T-helper 1 cell treated with Interleukin-12 subunit alpha and Interleukin-12 subunit beta and Interleukin-4 antibody, amounts not matched to agents 30 μg/mL and 1 μg/mL, for 36 hours (primary cell): ENCODE measurements around the gene ARHGEF2.
A peak's percentile ranks its signal among the peaks of the same experiment; 100 is the strongest.

Source experiments
- H3K27ac Mint-ChIP-seq: one replicate; pipeline ENCODE4 v1.8.0; 2021; ENCODE audit warnings: mild to moderate bottlenecking, mixed read lengths
- H3K27me3 Mint-ChIP-seq: one replicate; pipeline ENCODE4 v1.8.0; 2021; ENCODE audit warnings: low read depth, mixed read lengths
- H3K36me3 Mint-ChIP-seq: one replicate; pipeline ENCODE4 v1.8.0; 2021; ENCODE audit warnings: low read depth, mixed read lengths
- H3K4me1 Mint-ChIP-seq: one replicate; pipeline ENCODE4 v1.8.0; 2021; ENCODE audit warnings: low read depth, mixed read lengths
- H3K4me3 Mint-ChIP-seq: one replicate; pipeline ENCODE4 v1.8.0; 2021; ENCODE audit warnings: mild to moderate bottlenecking, moderate library complexity, mixed read lengths
- H3K9me3 Mint-ChIP-seq: one replicate; pipeline ENCODE4 v1.8.0; 2021; ENCODE audit warnings: mixed read lengths

ARHGEF2 gene

GRCh38 chr1:155950829-155951228 lies 27.5 kb downstream of the ARHGEF2 start:
- H3K27ac Mint-ChIP-seq: no peak overlapping the region
- no peak overlapping the region for H3K4me3 Mint-ChIP-seq
- peaks cover 53% of the 10 kb centered on the region for H3K36me3 Mint-ChIP-seq
- H3K27me3 Mint-ChIP-seq: no peaks in the 10 kb centered on the region
- no peaks in the 10 kb centered on the region for H3K9me3 Mint-ChIP-seq
- peaks cover 18% of the 10 kb centered on the region for H3K4me1 Mint-ChIP-seq

- peaks cover 32% of the 10 kb centered on the region for H3K4me1 Mint-ChIP-seq
- H3K36me3 Mint-ChIP-seq: peaks cover 47% of the 10 kb centered on the region
- H3K9me3 Mint-ChIP-seq: no peaks in the 10 kb centered on the region
Observed at GRCh38 chr1:155947741-155948140, 30.6 kb downstream of the ARHGEF2 start.

GRCh38 chr1:155947292-155947691 lies 31.1 kb downstream of the ARHGEF2 start:
- H3K27me3 Mint-ChIP-seq: no peaks in the 10 kb centered on the region
- peaks cover 45% of the 10 kb centered on the region for H3K36me3 Mint-ChIP-seq
- peak overlapping the region; percentile 14 for H3K4me3 Mint-ChIP-seq
- no peaks in the 10 kb centered on the region for H3K9me3 Mint-ChIP-seq
- H3K4me1 Mint-ChIP-seq: peaks cover 34% of the 10 kb centered on the region
- peak overlapping the region; percentile 87 for H3K27ac Mint-ChIP-seq

More at GRCh38 chr1:155947741-155948140, 30.6 kb downstream of the ARHGEF2 start:
- H3K4me3 Mint-ChIP-seq: no peak overlapping the region
- peak overlapping the region; percentile 69 for H3K27ac Mint-ChIP-seq
- no peaks in the 10 kb centered on the region for H3K27me3 Mint-ChIP-seq

DNA sequence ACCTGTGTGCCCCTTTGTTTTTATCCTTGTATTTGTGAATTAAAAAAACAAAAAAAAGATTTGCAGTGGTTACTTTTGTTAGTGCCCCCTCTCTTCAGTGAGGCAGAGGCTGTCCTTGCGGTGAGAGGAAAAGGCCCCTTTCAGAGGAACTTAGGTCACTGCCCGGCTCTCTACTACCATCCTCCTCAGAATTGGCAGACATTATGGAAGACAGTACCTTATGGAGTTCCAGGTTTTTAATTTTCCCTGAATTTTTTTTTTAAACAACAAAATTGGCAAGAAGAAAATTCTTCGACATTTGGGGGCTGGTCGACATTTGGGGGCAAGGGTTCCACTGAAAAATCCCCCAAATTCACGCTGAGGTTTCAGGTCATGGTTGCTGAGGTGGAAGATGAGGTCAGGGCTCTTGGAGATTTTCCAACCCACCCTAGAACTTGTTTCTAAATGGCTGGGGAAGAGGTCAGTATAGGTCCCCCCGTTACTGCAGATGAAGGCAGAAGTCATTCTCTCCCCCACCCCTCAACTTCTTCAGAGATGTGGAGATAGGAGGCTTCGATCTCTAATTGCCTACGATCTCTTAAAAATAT lies 31.6 kb downstream of the ARHGEF2 start:
- H3K4me1 Mint-ChIP-seq: peaks cover 39% of the 10 kb centered on the region
- no peaks in the 10 kb centered on the region for H3K9me3 Mint-ChIP-seq
- peak overlapping the region; percentile 69 for H3K4me3 Mint-ChIP-seq
- peaks cover 40% of the 10 kb centered on the region for H3K36me3 Mint-ChIP-seq
- peak overlapping the region; percentile 87 for H3K27ac Mint-ChIP-seq
- no peaks in the 10 kb centered on the region for H3K27me3 Mint-ChIP-seq

GRCh38 chr1:155944444-155944799 lies 33.9 kb downstream of the ARHGEF2 start:
- no peaks in the 10 kb centered on the region for H3K9me3 Mint-ChIP-seq
- H3K27me3 Mint-ChIP-seq: no peaks in the 10 kb centered on the region
- no peak overlapping the region for H3K4me3 Mint-ChIP-seq
- peaks cover 27% of the 10 kb centered on the region for H3K36me3 Mint-ChIP-seq
- peaks cover 55% of the 10 kb centered on the region for H3K4me1 Mint-ChIP-seq
- peak overlapping the region; percentile 90 for H3K27ac Mint-ChIP-seq

- Mint-ChIP-seq H3K9me3 (no peaks in the 10 kb centered on the region), H3K4me1 (peaks cover 60% of the 10 kb centered on the region), H3K27me3 (no peaks in the 10 kb centered on the region), H3K4me3 (no peak overlapping the region), H3K27ac (peak overlapping the region; percentile 77), H3K36me3 (peaks cover 23% of the 10 kb centered on the region)
Observed at GRCh38 chr1:155942578-155943141, 35.7 kb downstream of the ARHGEF2 start.

DNA sequence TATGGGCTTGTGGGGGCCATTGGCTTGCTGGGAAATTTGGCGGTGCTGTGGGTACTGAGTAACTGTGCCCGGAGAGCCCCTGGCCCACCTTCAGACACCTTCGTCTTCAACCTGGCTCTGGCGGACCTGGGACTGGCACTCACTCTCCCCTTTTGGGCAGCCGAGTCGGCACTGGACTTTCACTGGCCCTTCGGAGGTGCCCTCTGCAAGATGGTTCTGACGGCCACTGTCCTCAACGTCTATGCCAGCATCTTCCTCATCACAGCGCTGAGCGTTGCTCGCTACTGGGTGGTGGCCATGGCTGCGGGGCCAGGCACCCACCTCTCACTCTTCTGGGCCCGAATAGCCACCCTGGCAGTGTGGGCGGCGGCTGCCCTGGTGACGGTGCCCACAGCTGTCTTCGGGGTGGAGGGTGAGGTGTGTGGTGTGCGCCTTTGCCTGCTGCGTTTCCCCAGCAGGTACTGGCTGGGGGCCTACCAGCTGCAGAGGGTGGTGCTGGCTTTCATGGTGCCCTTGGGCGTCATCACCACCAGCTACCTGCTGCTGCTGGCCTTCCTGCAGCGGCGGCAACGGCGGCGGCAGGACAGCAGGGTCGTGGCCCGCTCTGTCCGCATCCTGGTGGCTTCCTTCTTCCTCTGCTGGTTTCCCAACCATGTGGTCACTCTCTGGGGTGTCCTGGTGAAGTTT lies 36.4 kb downstream of the ARHGEF2 start:
- peaks cover 56% of the 10 kb centered on the region for H3K4me1 Mint-ChIP-seq
- H3K9me3 Mint-ChIP-seq: no peaks in the 10 kb centered on the region
- H3K27ac Mint-ChIP-seq: peak overlapping the region; percentile 94
- no peaks in the 10 kb centered on the region for H3K27me3 Mint-ChIP-seq
- H3K36me3 Mint-ChIP-seq: peaks cover 20% of the 10 kb centered on the region
- H3K4me3 Mint-ChIP-seq: no peak overlapping the region

GRCh38 chr1:155940993-155941844 lies 37.1 kb downstream of the ARHGEF2 start, which contains the start of gene RXFP4:
Gene RXFP4 (plus strand): TSS chr1:155941638. CDS start chr1:155941710, 72 bp downstream.
- Mint-ChIP-seq H3K4me3 (peak within 1 kb of the TSS; percentile 56), H3K27me3 (no peaks in the 10 kb centered on the region), H3K4me1 (peaks cover 48% of the 10 kb centered on the region)

GRCh38 chr1:155940482-155940992 lies 37.8 kb downstream of the ARHGEF2 start:
- Mint-ChIP-seq H3K27ac (peak overlapping the region; percentile 94), H3K27me3 (no peaks in the 10 kb centered on the region), H3K36me3 (peaks cover 9% of the 10 kb centered on the region), H3K4me3 (peak overlapping the region; percentile 56), H3K4me1 (peaks cover 46% of the 10 kb centered on the region), H3K9me3 (no peaks in the 10 kb centered on the region)

More at GRCh38 chr1:155940993-155941844, 37.1 kb downstream of the ARHGEF2 start, which contains the start of gene RXFP4:
- peaks cover 12% of the 10 kb centered on the region for H3K36me3 Mint-ChIP-seq
- no peaks in the 10 kb centered on the region for H3K9me3 Mint-ChIP-seq
- H3K27ac Mint-ChIP-seq: peak within 1 kb of the TSS; percentile 94

DNA sequence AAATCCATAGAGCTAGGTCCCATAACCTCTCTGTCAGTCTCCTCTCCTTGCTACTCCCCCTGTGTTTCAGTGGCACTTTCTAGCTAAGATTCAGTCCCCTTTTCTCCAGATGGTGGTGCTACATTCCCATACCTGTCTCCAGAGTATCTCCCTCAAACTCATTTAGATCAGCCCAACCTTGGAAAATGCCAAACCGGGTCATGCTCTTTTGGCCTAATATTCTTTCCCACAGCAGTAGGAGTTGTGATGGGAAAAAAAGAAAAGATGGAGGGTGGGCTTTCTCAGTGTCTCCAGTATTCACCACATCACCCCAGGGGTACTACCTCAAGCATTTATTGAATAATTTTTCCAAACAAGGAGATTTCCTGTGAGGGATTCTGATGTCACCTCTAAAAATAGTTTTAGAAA lies 40.1 kb downstream of the ARHGEF2 start:
- Mint-ChIP-seq H3K36me3 (peaks cover 3% of the 10 kb centered on the region), H3K4me3 (peak overlapping the region; percentile 4), H3K27me3 (no peaks in the 10 kb centered on the region), H3K4me1 (peaks cover 34% of the 10 kb centered on the region), H3K27ac (peak overlapping the region; percentile 34), H3K9me3 (no peaks in the 10 kb centered on the region)

DNA sequence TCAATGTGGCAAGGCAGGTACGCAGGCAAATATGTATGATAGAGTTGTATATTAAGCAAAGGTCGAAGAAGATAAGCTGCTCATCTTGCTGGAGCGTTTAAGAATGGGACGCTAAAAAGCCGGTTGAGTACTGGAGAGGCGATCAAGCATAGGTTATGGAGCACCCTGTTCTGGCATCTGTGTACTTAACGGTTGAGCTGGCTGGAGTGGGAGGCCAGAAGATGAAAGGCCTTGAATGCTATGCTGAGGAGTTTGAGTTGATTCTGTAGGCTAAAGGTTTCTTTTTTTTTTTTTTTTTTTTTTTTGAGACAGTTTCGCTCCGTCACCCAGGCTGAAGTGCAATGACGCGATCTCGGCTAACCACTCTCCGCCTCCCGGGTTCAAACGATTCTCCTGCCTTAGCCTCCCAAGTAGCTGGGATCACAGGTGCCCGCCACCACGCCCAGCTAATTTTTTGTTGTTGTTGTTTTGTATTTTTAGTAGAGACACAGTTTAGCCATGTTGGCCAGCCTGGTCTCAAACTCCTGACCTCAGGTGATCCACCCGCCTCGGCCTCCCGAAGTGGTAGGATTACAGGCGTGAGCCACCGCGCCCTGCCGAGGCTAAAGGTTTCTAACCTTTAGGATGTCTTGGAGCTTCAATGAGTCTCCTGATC lies 43.3 kb downstream of the ARHGEF2 start:
- Mint-ChIP-seq H3K9me3 (no peaks in the 10 kb centered on the region), H3K36me3 (peaks cover 14% of the 10 kb centered on the region), H3K4me3 (peak overlapping the region; percentile 51), H3K27me3 (no peaks in the 10 kb centered on the region), H3K27ac (no peak overlapping the region), H3K4me1 (peaks cover 29% of the 10 kb centered on the region)

DNA sequence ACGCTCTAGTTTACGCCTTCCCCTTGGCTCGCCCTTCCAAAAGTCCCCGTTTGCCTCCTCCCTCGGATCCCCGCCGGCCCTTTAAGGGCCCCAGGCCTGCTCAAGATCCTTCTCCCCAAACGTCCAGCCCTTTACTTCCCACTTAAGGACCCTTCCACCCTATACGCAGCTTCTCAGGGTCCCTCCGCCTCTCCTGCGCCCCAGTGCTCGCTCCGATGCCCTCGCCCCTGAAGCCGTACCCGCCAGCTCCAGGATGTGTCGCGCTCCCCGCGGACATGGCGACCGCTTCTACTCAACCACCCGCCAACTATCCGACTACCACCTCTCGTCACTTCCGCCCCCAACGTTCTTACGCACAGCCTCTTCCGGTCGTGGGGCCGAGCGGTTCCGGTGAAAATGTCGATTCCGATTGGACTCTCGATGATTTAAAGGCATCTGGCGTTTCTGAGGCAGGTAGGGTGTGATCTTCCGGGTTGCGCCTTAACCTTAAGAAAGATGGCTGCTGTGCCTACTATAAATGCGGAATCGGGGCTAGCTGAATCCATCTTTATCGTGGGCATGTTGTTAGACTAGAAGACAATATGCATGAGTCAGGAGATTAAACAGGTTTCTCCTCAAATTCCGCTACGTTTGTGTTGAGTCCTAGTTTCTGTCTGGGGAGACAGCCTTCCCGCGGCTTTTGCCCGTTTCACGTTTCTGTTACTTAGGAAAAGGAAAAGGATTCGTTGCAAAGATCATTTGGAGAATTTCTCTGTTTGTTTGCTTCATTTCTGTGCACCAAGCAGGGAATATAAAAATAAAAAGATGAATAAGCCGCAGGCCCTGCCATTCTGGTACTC lies 44.0 kb downstream of the ARHGEF2 start, which contains the start of gene KHDC4:
KHDC4 (minus strand) TSS at position 317 of the 839 bp plus-strand sequence; CDS start at position 277, 40 bp downstream.
- Mint-ChIP-seq H3K36me3 (peaks cover 18% of the 10 kb centered on the region), H3K4me3 (peak within 1 kb of the TSS; percentile 51), H3K27me3 (no peaks in the 10 kb centered on the region), H3K4me1 (peaks cover 32% of the 10 kb centered on the region), H3K27ac (no peak within 1 kb of the TSS), H3K9me3 (no peaks in the 10 kb centered on the region)

GRCh38 chr1:155933591-155934096 lies 44.7 kb downstream of the ARHGEF2 start:
- Mint-ChIP-seq H3K27me3 (no peaks in the 10 kb centered on the region), H3K9me3 (no peaks in the 10 kb centered on the region), H3K4me3 (no peak overlapping the region), H3K4me1 (peaks cover 37% of the 10 kb centered on the region), H3K27ac (no peak overlapping the region), H3K36me3 (peaks cover 23% of the 10 kb centered on the region)
